Left cardiac atrium (tissue), 4 donors: ENCODE data around the gene MTRFR. TPM values are rescaled to one million over a fixed set of nuclear protein-coding genes. Genes with fewer than 3 reads are reported as not detected.

Source experiments
- ATAC-seq, 2 donors: fragments of 200-7000 bp; cut with Tn5 transposase; one replicate each; pipeline ENCODE4 v1.9.1; 2020; ENCODE audit warnings: mild to moderate bottlenecking in 2 of 2, moderate library complexity in 2 of 2
- DNase-seq: peaks from one replicate; pipeline ENCODE4 v3.0.0-alpha.2; 2020
- intact Hi-C, 2 donors: fragments of 100-400 bp; cut with DNase I; formaldehyde crosslinking; loops; one replicate each; pipeline versions ENCODE4 v1.14.1 to v1.15.1; 2022 to 2023
- total RNA-seq, 2 donors: library from RNA; stranded (reverse); fragmentation: NEBNext Ultra II Directional; extraction: Animal tissue kit (Norgen Biotek cat#: 25700); gene quantifications; one replicate each; pipeline ENCODE4 v1.2.1, GENCODE V29; 2021
- donor health status: DM: no; HTN: yes; CAD: no.
- donor health status: DM: no; HTN: yes; CAD: no; lungs with severe emphysema.
- donor health status: DM: yes; HTN: yes; CAD: no.
- donor health status: Dilated cardiomyopathy.

The MTRFR gene
- total RNA-seq, 2 donors from 2014 or later = 8.1 to 10.9 TPM

- ATAC-seq (no peak), DNase-seq (no peak)
- intact Hi-C loops = no loop called here
Observed at GRCh38 chr12:123267335-123267920, 34.2 kb downstream of the MTRFR start.

- peak; percentile 52 for DNase-seq
- peak in 1 of 2 donors; percentile 4 for ATAC-seq
- intact Hi-C loops = no loop called here
Observed at GRCh38 chr12:123267991-123268843, 35.0 kb downstream of the MTRFR start.

- ATAC-seq (no peak), DNase-seq (peak; percentile 38)
- intact Hi-C loops = no loop called here
Observed at GRCh38 chr12:123268850-123269249, 35.6 kb downstream of the MTRFR start.

GRCh38 chr12:123269395-123269892 is 36.2 kb downstream of the MTRFR start:
- ATAC-seq (peak; percentile 69 to 79), DNase-seq (peak; percentile 81)
- intact Hi-C loops = no loop called here

- intact Hi-C loops = loop anchor here in 1 of 2 donors (2.0 kb wide), 1 partner anchor 331 kb away; no protein-coding TSS in a partner anchor
- DNase-seq = no peak
- peak in 1 of 2 donors; percentile 1 for ATAC-seq
Observed at GRCh38 chr12:123269896-123270213, 36.6 kb downstream of the MTRFR start.

GRCh38 chr12:123270214-123271000 is 37.2 kb downstream of the MTRFR start:
- DNase-seq (peak; percentile 55), ATAC-seq (peak; percentile 2 to 14)
- intact Hi-C loops = loop anchor here in 1 of 2 donors (2.0 kb wide), 1 partner anchor 330 kb away; no protein-coding TSS in a partner anchor

- peak; percentile 79 for DNase-seq
- peak; percentile 24 to 62 for ATAC-seq
- intact Hi-C loops = loop anchor here in 1 of 2 donors (2.0 kb wide), 1 partner anchor 330 kb away; no protein-coding TSS in a partner anchor
Observed at GRCh38 chr12:123271001-123271668, 37.9 kb downstream of the MTRFR start.

GRCh38 chr12:123273166-123273565 is 39.9 kb downstream of the MTRFR start:
- ATAC-seq (no peak), DNase-seq (no peak)
- intact Hi-C loops = no loop called here

GRCh38 chr12:123278101-123278627 is 44.9 kb downstream of the MTRFR start:
- ATAC-seq (peak; percentile 12 to 29), DNase-seq (no peak)
- intact Hi-C loops = no loop called here

- DNase-seq = no peak
- intact Hi-C loops = no loop called here
- ATAC-seq = no peak
Observed at GRCh38 chr12:123280971-123281370, 47.7 kb downstream of the MTRFR start.

GRCh38 chr12:123282111-123282510 is 48.9 kb downstream of the MTRFR start:
- no peak for ATAC-seq
- no peak for DNase-seq
- intact Hi-C loops = no loop called here

GRCh38 chr12:123283461-123283860 is 50.2 kb downstream of the MTRFR start:
- intact Hi-C loops = no loop called here
- DNase-seq = no peak
- no peak for ATAC-seq

GRCh38 chr12:123284669-123285068 is 51.4 kb downstream of the MTRFR start:
- intact Hi-C loops = no loop called here
- DNase-seq (no peak), ATAC-seq (no peak)

GRCh38 chr12:123286652-123287373 is 53.6 kb downstream of the MTRFR start:
- DNase-seq = no peak
- intact Hi-C loops = no loop called here
- no peak for ATAC-seq

- no peak for ATAC-seq
- DNase-seq = no peak
- intact Hi-C loops = no loop called here
Observed at GRCh38 chr12:123288751-123289346, 55.6 kb downstream of the MTRFR start.

GRCh38 chr12:123289911-123290310 is 56.7 kb downstream of the MTRFR start:
- ATAC-seq = no peak
- intact Hi-C loops = no loop called here
- DNase-seq = no peak

GRCh38 chr12:123293178-123293760 is 60.0 kb downstream of the MTRFR start:
- ATAC-seq = no peak
- intact Hi-C loops = no loop called here
- DNase-seq = no peak
